ENCODE results near the gene HSPA8. TPM values are rescaled to one million over a fixed set of nuclear protein-coding genes. Genes with fewer than 3 reads are reported as not detected.

HSPA8 gene
- total and polyA plus RNA-seq, 2 donors (not counting 1 experiment from before 2014, with no cell fraction given): 480 to 738 TPM

DNA sequence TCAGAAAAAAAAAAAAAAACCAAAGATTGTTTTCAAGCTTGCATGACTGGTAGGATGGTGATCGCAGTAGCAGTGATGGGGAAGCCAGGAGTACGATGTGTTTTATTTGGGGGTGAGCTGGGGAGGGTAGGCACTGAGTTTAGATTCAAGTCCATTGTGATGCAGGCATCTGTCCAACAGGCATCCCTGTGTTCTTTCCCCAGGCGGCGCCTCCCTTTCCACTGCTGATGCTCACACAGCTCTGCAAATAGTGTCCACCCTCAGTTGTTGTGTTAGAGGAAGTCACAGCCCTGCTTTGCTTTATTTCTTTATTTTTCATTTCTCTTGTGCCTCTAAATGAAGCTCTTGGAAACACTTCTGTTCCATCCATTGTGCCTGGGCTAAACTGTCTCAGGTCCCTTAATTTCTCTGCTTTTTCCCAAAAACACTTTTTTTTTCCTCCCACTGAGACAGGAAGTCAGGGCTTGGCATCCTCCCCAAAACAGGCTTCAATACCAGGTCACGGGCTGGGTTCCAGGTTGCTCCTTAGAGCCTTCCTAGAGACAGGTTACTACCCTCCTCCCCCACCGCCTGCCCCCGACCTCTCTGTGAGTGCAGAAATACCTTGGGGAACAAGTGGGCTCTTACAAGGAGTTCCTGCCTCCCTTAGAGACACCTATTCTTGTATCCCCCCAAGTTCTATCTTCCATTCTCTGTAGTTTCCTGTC, 38.6 kb upstream of the HSPA8 start:
- no peak overlapping the region for H3K9ac ChIP-seq (ENCODE audit: low read length)
- no peak overlapping the region for H2AFZ ChIP-seq (ENCODE audit: insufficient read depth, low read depth, low read length, poor library complexity, severe bottlenecking)
- Mint-ChIP-seq H3K27me3 (peaks cover 19% of the 10 kb centered on the region), H3K4me3 (no peak overlapping the region), H3K9me3 (ENCODE audit: insufficient read depth) (no peaks in the 10 kb centered on the region), H3K4me1 (peaks cover 3% of the 10 kb centered on the region), H3K27ac (no peak overlapping the region)
- ChIA-PET POLR2A (no interaction called here), CTCF (interaction anchor here (2.0 kb wide), 1 partner anchor 11 kb away, joined by 6 read pairs; no protein-coding TSS in a partner anchor)
- H3K27ac ChIP-seq (ENCODE audit: low read length in 2 of 2): no peak overlapping the region
- H3K79me2 ChIP-seq (ENCODE audit: control insufficient read depth, insufficient read depth, low read length): no peaks in the 10 kb centered on the region
- intact Hi-C loops (cut with micrococcal nuclease): loop anchor here (5.0 kb wide), 1 partner anchor 38 kb away; the partner anchor contains the start of gene HSPA8
- ATAC-seq (ENCODE audit: low read depth) (no peak), DNase-seq (no peak)
- WGBS (ENCODE audit: insufficient coverage): 54% methylated on average over 7 of the region's 7 CpGs
- no peaks in the 10 kb centered on the region for H4K20me1 ChIP-seq (ENCODE audit: control insufficient read depth, insufficient read depth, low read length, poor library complexity, severe bottlenecking)
- no peak overlapping the region for H3K4me3 ChIP-seq (ENCODE audit: control extremely low read depth in 1 of 5, extremely low read depth in 1 of 5, insufficient read depth in 1 of 5, low read depth in 2 of 5, low read length in 4 of 5)
- no peaks in the 10 kb centered on the region for H3K36me3 ChIP-seq (replicated peaks in 1 of 2; ENCODE audit: control extremely low read depth in 1 of 2, control insufficient read depth in 1 of 2, extremely low read depth in 1 of 2, insufficient read depth in 2 of 2, low read length in 1 of 2)
- no peaks in the 10 kb centered on the region for H3K27me3 ChIP-seq (replicated peaks in 1 of 4; ENCODE audit: control extremely low read depth in 1 of 4, control insufficient read depth in 3 of 4, insufficient read depth in 4 of 4, low read length in 3 of 4)
- no peak overlapping the region for H3K4me2 ChIP-seq (replicated peaks; ENCODE audit: low read depth, low read length, poor library complexity, severe bottlenecking)
- no peak for TF ChIP-seq EZH2 (IDR thresholded peaks at IDR 0.05; ENCODE audit: borderline replicate concordance, insufficient read depth, low read depth, low read length, poor library complexity, severe bottlenecking)
- TF ChIP-seq, protein P1, sequence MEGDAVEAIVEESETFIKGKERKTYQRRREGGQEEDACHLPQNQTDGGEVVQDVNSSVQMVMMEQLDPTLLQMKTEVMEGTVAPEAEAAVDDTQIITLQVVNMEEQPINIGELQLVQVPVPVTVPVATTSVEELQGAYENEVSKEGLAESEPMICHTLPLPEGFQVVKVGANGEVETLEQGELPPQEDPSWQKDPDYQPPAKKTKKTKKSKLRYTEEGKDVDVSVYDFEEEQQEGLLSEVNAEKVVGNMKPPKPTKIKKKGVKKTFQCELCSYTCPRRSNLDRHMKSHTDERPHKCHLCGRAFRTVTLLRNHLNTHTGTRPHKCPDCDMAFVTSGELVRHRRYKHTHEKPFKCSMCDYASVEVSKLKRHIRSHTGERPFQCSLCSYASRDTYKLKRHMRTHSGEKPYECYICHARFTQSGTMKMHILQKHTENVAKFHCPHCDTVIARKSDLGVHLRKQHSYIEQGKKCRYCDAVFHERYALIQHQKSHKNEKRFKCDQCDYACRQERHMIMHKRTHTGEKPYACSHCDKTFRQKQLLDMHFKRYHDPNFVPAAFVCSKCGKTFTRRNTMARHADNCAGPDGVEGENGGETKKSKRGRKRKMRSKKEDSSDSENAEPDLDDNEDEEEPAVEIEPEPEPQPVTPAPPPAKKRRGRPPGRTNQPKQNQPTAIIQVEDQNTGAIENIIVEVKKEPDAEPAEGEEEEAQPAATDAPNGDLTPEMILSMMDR (IDR thresholded peaks at IDR 0.05): no peak
- no peaks in the 10 kb centered on the region for H3K9me3 ChIP-seq (ENCODE audit: control extremely low read depth in 1 of 3, control insufficient read depth in 2 of 3, insufficient read depth in 1 of 3, low read length in 2 of 3)
- no peaks in the 10 kb centered on the region for H3K4me1 ChIP-seq (ENCODE audit: control insufficient read depth in 2 of 2, insufficient read depth in 2 of 2, low read length in 2 of 2)

DNA sequence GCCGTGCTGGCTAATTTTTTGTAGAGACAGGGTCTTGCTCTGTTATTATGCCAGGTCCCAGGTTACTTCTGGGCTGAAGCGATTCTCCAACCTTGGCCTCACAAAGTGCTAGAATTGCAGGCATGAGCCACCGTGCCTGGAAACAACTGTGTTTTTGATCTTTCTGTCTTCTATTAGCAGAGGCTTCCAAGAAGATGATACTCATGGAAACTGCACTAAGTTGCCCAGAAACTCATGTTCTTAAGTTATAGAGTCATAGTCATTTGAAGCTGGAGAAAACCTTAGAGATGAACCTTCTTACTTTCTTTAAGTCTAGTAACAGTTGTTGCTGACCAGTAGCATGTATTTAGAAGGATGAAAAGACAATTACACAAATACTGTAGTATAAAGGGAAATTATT, 37.1 kb upstream of the HSPA8 start:
- CTCF ChIA-PET: interaction anchor here (2.0 kb wide), 1 partner anchor 13 kb away, joined by 6 read pairs; no protein-coding TSS in a partner anchor
- Mint-ChIP-seq H3K9me3 (ENCODE audit: insufficient read depth) (no peaks in the 10 kb centered on the region), H3K4me3 (no peak overlapping the region), H3K27me3 (peaks cover 19% of the 10 kb centered on the region), H3K27ac (no peak overlapping the region), H3K4me1 (peaks cover 3% of the 10 kb centered on the region)
- no peak for DNase-seq
- H3K4me2 ChIP-seq (replicated peaks; ENCODE audit: low read depth, low read length, poor library complexity, severe bottlenecking): no peak overlapping the region
- POLR2A ChIA-PET: no interaction called here
- no peaks in the 10 kb centered on the region for H3K9me3 ChIP-seq (ENCODE audit: control extremely low read depth in 1 of 3, control insufficient read depth in 2 of 3, insufficient read depth in 1 of 3, low read length in 2 of 3)
- intact Hi-C loops (cut with micrococcal nuclease): no loop called here
- H2AFZ ChIP-seq (ENCODE audit: insufficient read depth, low read depth, low read length, poor library complexity, severe bottlenecking): no peak overlapping the region
- H3K36me3 ChIP-seq (replicated peaks in 1 of 2; ENCODE audit: control extremely low read depth in 1 of 2, control insufficient read depth in 1 of 2, extremely low read depth in 1 of 2, insufficient read depth in 2 of 2, low read length in 1 of 2): no peaks in the 10 kb centered on the region
- H3K4me1 ChIP-seq (ENCODE audit: control insufficient read depth in 2 of 2, insufficient read depth in 2 of 2, low read length in 2 of 2): no peaks in the 10 kb centered on the region
- WGBS (ENCODE audit: insufficient coverage): 82% methylated on average over 3 of the region's 3 CpGs
- TF ChIP-seq, protein P1 (IDR thresholded peaks at IDR 0.05): no peak
- TF ChIP-seq EZH2 (IDR thresholded peaks at IDR 0.05; ENCODE audit: borderline replicate concordance, insufficient read depth, low read depth, low read length, poor library complexity, severe bottlenecking): no peak
- no peaks in the 10 kb centered on the region for H3K79me2 ChIP-seq (ENCODE audit: control insufficient read depth, insufficient read depth, low read length)
- no peak overlapping the region for H3K27ac ChIP-seq (ENCODE audit: low read length in 2 of 2)
- H4K20me1 ChIP-seq (ENCODE audit: control insufficient read depth, insufficient read depth, low read length, poor library complexity, severe bottlenecking): no peaks in the 10 kb centered on the region
- H3K9ac ChIP-seq (ENCODE audit: low read length): no peak overlapping the region
- ATAC-seq (ENCODE audit: low read depth): no peak
- no peaks in the 10 kb centered on the region for H3K27me3 ChIP-seq (replicated peaks in 1 of 4; ENCODE audit: control extremely low read depth in 1 of 4, control insufficient read depth in 3 of 4, insufficient read depth in 4 of 4, low read length in 3 of 4)
- no peak overlapping the region for H3K4me3 ChIP-seq (ENCODE audit: control extremely low read depth in 1 of 5, extremely low read depth in 1 of 5, insufficient read depth in 1 of 5, low read depth in 2 of 5, low read length in 4 of 5)
